HepG2 (cell line): Measurements from ENCODE around the gene EFCAB8. TPM values are rescaled to one million over a fixed set of nuclear protein-coding genes. Genes with fewer than 3 reads are reported as not detected.
A peak's percentile ranks its signal among the peaks of the same experiment; 100 is the strongest.

Experiments used
- BORCS8-MEF2B ChIP-seq: sonication (generic); formaldehyde crosslinking; IDR thresholded peaks from 2 replicates; pipeline ENCODE4 v1.8.0; 2022; ENCODE audit warnings: mild to moderate bottlenecking, missing genetic modification reagents
- CBX2 ChIP-seq, 2 experiments: fragments of 200-600 bp in 1 of 2; sonication (generic); formaldehyde crosslinking in 1 of 2; IDR thresholded peaks; 2 replicates each; pipeline versions ENCODE4 v1.7.0 to v1.8.1; 2018 to 2022; ENCODE audit warnings: low read depth in 2 of 2, low read length in 1 of 2, mild to moderate bottlenecking in 1 of 2, missing genetic modification reagents in 1 of 2
- FIP1L1 ChIP-seq: fragments of 200-400 bp; formaldehyde crosslinking; IDR thresholded peaks from 2 replicates; pipeline ENCODE4 v1.6.1; 2018; ENCODE audit warnings: low read depth, mild to moderate bottlenecking, low read length, moderate library complexity, borderline replicate concordance; ENCODE audit not compliant: insufficient read depth
- HINFP ChIP-seq: sonication (generic); formaldehyde crosslinking; IDR thresholded peaks from 2 replicates; pipeline ENCODE4 v1.4.0; 2020; ENCODE audit warnings: low read depth, mild to moderate bottlenecking, missing genetic modification reagents
- KAT8 ChIP-seq: IDR thresholded peaks from 2 replicates; pipeline ENCODE4 v1.6.1; 2016; ENCODE audit warnings: missing genetic modification reagents, missing compliant biosample characterization
- KDM3A ChIP-seq: IDR thresholded peaks from 2 replicates; pipeline ENCODE4 v1.6.1; 2018; ENCODE audit warnings: low read depth, missing compliant biosample characterization
- SIX1 ChIP-seq: sonication (generic); formaldehyde crosslinking; IDR thresholded peaks from 2 replicates; pipeline ENCODE4 v1.4.0; 2020; ENCODE audit warnings: missing genetic modification reagents, borderline replicate concordance
- TRAFD1 ChIP-seq: sonication (generic); formaldehyde crosslinking; IDR thresholded peaks from 2 replicates; pipeline ENCODE4 v1.5.1; 2020; ENCODE audit warnings: missing genetic modification reagents, mild to moderate bottlenecking, borderline replicate concordance
- ZBTB37 ChIP-seq: sonication (generic); formaldehyde crosslinking; IDR thresholded peaks from 2 replicates; pipeline ENCODE4 v1.4.0; 2020; ENCODE audit warnings: mild to moderate bottlenecking, missing genetic modification reagents
- ZNF142 ChIP-seq: sonication (generic); formaldehyde crosslinking; IDR thresholded peaks from 2 replicates; pipeline ENCODE4 v1.4.0; 2020; ENCODE audit warnings: missing genetic modification reagents
- ZNF253 ChIP-seq: sonication (generic); formaldehyde crosslinking; IDR thresholded peaks from 2 replicates; pipeline ENCODE4 v1.8.0; 2022; ENCODE audit warnings: mild to moderate bottlenecking, missing genetic modification reagents, borderline replicate concordance
- ZNF414 ChIP-seq: sonication (generic); formaldehyde crosslinking; IDR thresholded peaks from 2 replicates; pipeline ENCODE4 v1.5.0; 2020; ENCODE audit warnings: missing genetic modification reagents
- ZNF781 ChIP-seq: sonication (generic); formaldehyde crosslinking; IDR thresholded peaks from 2 replicates; pipeline ENCODE4 v1.5.1; 2020; ENCODE audit warnings: borderline replicate concordance, mild to moderate bottlenecking, missing genetic modification reagents; ENCODE audit errors: not compliant biosample characterization
- polyA plus RNA-seq, 8 experiments: library from polyadenylated mRNA; depleted of rRNA in 3 of 8; stranded (reverse) in 7 of 8; unstranded in 1 of 8; fragments of >200 nt; fragmentation: Illumina TruSeq in 4 of 8; extraction: Trizol in 4 of 8; gene quantifications; 2 replicates each; pipeline versions ENCODE4 v1.2.1 to v1.2.3, GENCODE V29; 2011 to 2016; ENCODE audit warnings: low read depth in 4 of 8, missing spikeins in 1 of 8, mixed read lengths in 1 of 8; ENCODE audit not compliant: insufficient read depth in 1 of 8
- total RNA-seq, 5 experiments: library from RNA; depleted of rRNA; stranded (reverse); fragments of >200 nt; fragmentation: Illumina TruSeq; extraction: Trizol; gene quantifications; 2 replicates each; pipeline ENCODE4 v1.2.3, GENCODE V29; 2016; ENCODE audit warnings: low read depth in 1 of 5

Gene EFCAB8
- total and polyA plus RNA-seq, 2 of the 13 experiments (the other 11 are each of a cell fraction or from before 2014, with no cell fraction given) = 0.15 to 0.22 TPM

GRCh38 chr20:33005908-33006775 lies 147.4 kb downstream of the EFCAB8 start (continued):
- TF ChIP-seq ZNF142 (CRISPR knock-in tag) (0 out of 2 replicates have a peak, but pooled peaks have one; percentile 24), ZNF414 (CRISPR knock-in tag) (peak; percentile 95; the same call in 1 of the 2 replicates), ZNF781 (CRISPR knock-in tag) (peak; percentile 30), CBX2 (IDR thresholded peaks at IDR 0.05; ENCODE audit: low read depth, low read length) (no peak), CBX2 (CRISPR knock-in tag; IDR thresholded peaks at IDR 0.05; ENCODE audit: low read depth) (no peak; the same call in 1 of the 2 replicates), KDM3A (peak; percentile 92), ZBTB37 (peak; percentile 100), FIP1L1 (no peak), HINFP (CRISPR knock-in tag) (peak; percentile 78; the same call in 1 of the 2 replicates), BORCS8-MEF2B (CRISPR knock-in tag) (peak; percentile 90), TRAFD1 (CRISPR knock-in tag) (no peak), KAT8 (peak; percentile 90), SIX1 (peak; percentile 82; the same call in 1 of the 2 replicates), ZNF253 (CRISPR knock-in tag) (peak; percentile 85; the same call in 1 of the 2 replicates)
